Loucy (cell line): ENCODE measurements around the gene STXBP5.

Source experiments
- H2AFZ ChIP-seq: fragments of 200-600 bp; sonication (generic); 2 replicates; pipeline ENCODE4 v1.6.0; 2016; ENCODE audit warnings: antibody characterized with exemption, mild to moderate bottlenecking, low read length, moderate library complexity
- H3F3A ChIP-seq: fragments of 200-600 bp; 2 replicates; pipeline ENCODE4 v1.6.0; 2016; ENCODE audit warnings: antibody characterized with exemption, low read depth, mild to moderate bottlenecking
- H3K27me3 ChIP-seq: fragments of 200-600 bp; sonication (generic); 2 replicates; pipeline ENCODE4 v1.6.1; 2014; ENCODE audit warnings: low read length, mild to moderate bottlenecking; ENCODE audit not compliant: insufficient read depth, poor library complexity, severe bottlenecking
- H3K36me3 ChIP-seq: fragments of 200-600 bp; sonication (generic); 2 replicates; pipeline ENCODE4 v1.6.1; 2016; ENCODE audit warnings: low read length; ENCODE audit not compliant: insufficient read depth
- H3K4me1 ChIP-seq: fragments of 200-600 bp; sonication (generic); 2 replicates; pipeline ENCODE4 v1.5.1; 2014; ENCODE audit warnings: low read length, mild to moderate bottlenecking; ENCODE audit not compliant: insufficient read depth, poor library complexity, severe bottlenecking
- H3K4me2 ChIP-seq: fragments of 200-600 bp; sonication (generic); 2 replicates; pipeline ENCODE4 v1.6.0; 2014; ENCODE audit warnings: antibody characterized with exemption, low read length, low read depth, mild to moderate bottlenecking; ENCODE audit not compliant: poor library complexity, severe bottlenecking
- H3K4me3 ChIP-seq: fragments of 200-600 bp; sonication (generic); 2 replicates; pipeline ENCODE4 v1.5.1; 2014; ENCODE audit warnings: low read length, mild to moderate bottlenecking, mixed read lengths; ENCODE audit not compliant: poor library complexity, severe bottlenecking
- H3K79me2 ChIP-seq: fragments of 200-600 bp; sonication (generic); 2 replicates; pipeline ENCODE4 v1.6.1; 2014; ENCODE audit warnings: low read length; ENCODE audit not compliant: insufficient read depth
- H3K9ac ChIP-seq: fragments of 200-600 bp; sonication (generic); 2 replicates; pipeline ENCODE4 v1.6.0; 2014; ENCODE audit warnings: mild to moderate bottlenecking, low read depth, low read length, moderate library complexity; ENCODE audit not compliant: poor library complexity, severe bottlenecking
- H3K9me2 ChIP-seq: fragments of 200-600 bp; sonication (generic); replicated peaks from 2 replicates; pipeline ENCODE4 v1.6.1; 2016; ENCODE audit warnings: low read depth, low read length, mixed read lengths
- H3K9me3 ChIP-seq: fragments of 200-600 bp; sonication (generic); 2 replicates; pipeline ENCODE4 v1.6.1; 2014; ENCODE audit warnings: mild to moderate bottlenecking, antibody characterized with exemption, low read length, low read depth; ENCODE audit not compliant: insufficient read depth
- H4K20me1 ChIP-seq: fragments of 200-600 bp; sonication (generic); 2 replicates; pipeline ENCODE4 v1.6.0; 2014; ENCODE audit warnings: antibody characterized with exemption, low read length, mild to moderate bottlenecking; ENCODE audit not compliant: insufficient read depth, poor library complexity, severe bottlenecking
- CTCF ChIP-seq: fragments of 200-600 bp; sonication (generic); conservative IDR thresholded peaks from 2 replicates; pipeline ENCODE4 v1.5.1; 2014; ENCODE audit warnings: mild to moderate bottlenecking, antibody characterized with exemption, low read length
- EZH2phosphoT487 ChIP-seq: fragments of 200-600 bp; IDR thresholded peaks from 2 replicates; pipeline ENCODE4 v1.6.1; 2018; ENCODE audit warnings: antibody characterized with exemption, mild to moderate bottlenecking, moderate library complexity, borderline replicate concordance

Gene STXBP5

GRCh38 chr6:147304016-147304415 is 99.8 kb downstream of the STXBP5 start:
- Histone ChIP-seq H3F3A (no peaks in the 10 kb centered on the region), H3K9me2 (no peaks in the 10 kb centered on the region), H3K4me3 (no peak overlapping the region), H3K4me1 (no peaks in the 10 kb centered on the region), H3K9me3 (peaks cover 3% of the 10 kb centered on the region; the same call in 1 of the 2 replicates), H4K20me1 (no peaks in the 10 kb centered on the region), H3K27me3 (no peaks in the 10 kb centered on the region), H2AFZ (no peak overlapping the region), H3K36me3 (peaks cover 18% of the 10 kb centered on the region), H3K79me2 (no peaks in the 10 kb centered on the region), H3K4me2 (no peak overlapping the region), H3K9ac (no peak overlapping the region)
- TF ChIP-seq CTCF = no peak
- TF ChIP-seq EZH2phosphoT487 = no peak

GRCh38 chr6:147310521-147310920 is 106.3 kb downstream of the STXBP5 start:
- Histone ChIP-seq H3F3A (no peaks in the 10 kb centered on the region), H3K9me2 (no peaks in the 10 kb centered on the region), H3K4me1 (no peaks in the 10 kb centered on the region), H3K4me3 (no peak overlapping the region), H3K27me3 (no peaks in the 10 kb centered on the region), H3K36me3 (peaks cover 15% of the 10 kb centered on the region), H3K4me2 (no peak overlapping the region), H2AFZ (no peak overlapping the region), H3K79me2 (no peaks in the 10 kb centered on the region), H4K20me1 (no peaks in the 10 kb centered on the region), H3K9me3 (no peaks in the 10 kb centered on the region), H3K9ac (no peak overlapping the region)
- TF ChIP-seq EZH2phosphoT487 = no peak
- no peak for TF ChIP-seq CTCF

GRCh38 chr6:147311218-147311617 is 107.0 kb downstream of the STXBP5 start:
- no peak overlapping the region for H2AFZ ChIP-seq
- peaks cover 22% of the 10 kb centered on the region; the same call in 1 of the 2 replicates for H3K36me3 ChIP-seq
- H4K20me1 ChIP-seq = no peaks in the 10 kb centered on the region
- no peak overlapping the region for H3K4me3 ChIP-seq
- no peak for TF ChIP-seq EZH2phosphoT487
- no peak for TF ChIP-seq CTCF
- H3K9ac ChIP-seq = no peak overlapping the region
- no peaks in the 10 kb centered on the region for H3K27me3 ChIP-seq
- H3K9me3 ChIP-seq = no peaks in the 10 kb centered on the region
- no peaks in the 10 kb centered on the region for H3K4me1 ChIP-seq
- no peaks in the 10 kb centered on the region for H3K9me2 ChIP-seq
- H3K79me2 ChIP-seq = no peaks in the 10 kb centered on the region
- no peak overlapping the region for H3K4me2 ChIP-seq
- no peaks in the 10 kb centered on the region for H3F3A ChIP-seq
